Breast epithelium (tissue), 3 donors: ENCODE results near the gene ATP5MC3.

ENCODE experiments used
- POLR2A ChIP-seq: fragments of 450-650 bp; IDR thresholded peaks from one replicate; pipeline ENCODE4 v1.6.1; 2016; ENCODE audit warnings: antibody characterized with exemption, mild to moderate bottlenecking, moderate library complexity
- TF ChIP-seq, protein P1 (sequence below), 3 donors: fragments of 450-650 bp; IDR thresholded peaks; one replicate each; pipeline ENCODE4 v1.5.1; 2016 to 2017; ENCODE audit warnings: antibody characterized with exemption in 3 of 3, mild to moderate bottlenecking in 3 of 3, moderate library complexity in 3 of 3

GRCh38 chr2:175183674-175184073 is 2.2 kb upstream of the ATP5MC3 start:
- TF ChIP-seq POLR2A, result no peak
- TF ChIP-seq, protein P1, sequence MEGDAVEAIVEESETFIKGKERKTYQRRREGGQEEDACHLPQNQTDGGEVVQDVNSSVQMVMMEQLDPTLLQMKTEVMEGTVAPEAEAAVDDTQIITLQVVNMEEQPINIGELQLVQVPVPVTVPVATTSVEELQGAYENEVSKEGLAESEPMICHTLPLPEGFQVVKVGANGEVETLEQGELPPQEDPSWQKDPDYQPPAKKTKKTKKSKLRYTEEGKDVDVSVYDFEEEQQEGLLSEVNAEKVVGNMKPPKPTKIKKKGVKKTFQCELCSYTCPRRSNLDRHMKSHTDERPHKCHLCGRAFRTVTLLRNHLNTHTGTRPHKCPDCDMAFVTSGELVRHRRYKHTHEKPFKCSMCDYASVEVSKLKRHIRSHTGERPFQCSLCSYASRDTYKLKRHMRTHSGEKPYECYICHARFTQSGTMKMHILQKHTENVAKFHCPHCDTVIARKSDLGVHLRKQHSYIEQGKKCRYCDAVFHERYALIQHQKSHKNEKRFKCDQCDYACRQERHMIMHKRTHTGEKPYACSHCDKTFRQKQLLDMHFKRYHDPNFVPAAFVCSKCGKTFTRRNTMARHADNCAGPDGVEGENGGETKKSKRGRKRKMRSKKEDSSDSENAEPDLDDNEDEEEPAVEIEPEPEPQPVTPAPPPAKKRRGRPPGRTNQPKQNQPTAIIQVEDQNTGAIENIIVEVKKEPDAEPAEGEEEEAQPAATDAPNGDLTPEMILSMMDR (IDR thresholded peaks at IDR 0.05), result no peak
